Karpas-422 (cell line): Measurements from ENCODE around the gene BPGM. TPM values are rescaled to one million over a fixed set of nuclear protein-coding genes. Genes with fewer than 3 reads are reported as not detected.
"Not testable (repeated sequence)": the region's sequence is repeated elsewhere in the genome, so short reads cannot be mapped to it uniquely, and the experiment has no call there.

Experiments
- DNase-seq: peaks from one replicate; pipeline ENCODE4 v3.0.0-alpha.2; 2015
- H2AFZ ChIP-seq: fragments of 200-600 bp; sonication (generic); 2 replicates; pipeline ENCODE4 v1.6.1; 2014; ENCODE audit warnings: antibody characterized with exemption, low read length, mixed read lengths
- H3K27ac ChIP-seq: fragments of 200-600 bp; sonication (generic); 2 replicates; pipeline ENCODE4 v1.5.1; 2014; ENCODE audit warnings: mild to moderate bottlenecking, low read length, moderate library complexity
- H3K27me3 ChIP-seq: fragments of 200-600 bp; sonication (generic); 2 replicates; pipeline ENCODE4 v1.6.1; 2014; ENCODE audit warnings: low read length, mixed read lengths
- H3K36me3 ChIP-seq: fragments of 200-600 bp; sonication (generic); 2 replicates; pipeline ENCODE4 v1.6.1; 2014; ENCODE audit warnings: low read length, mixed read lengths; ENCODE audit not compliant: insufficient read depth
- H3K4me1 ChIP-seq: fragments of 200-600 bp; sonication (generic); 2 replicates; pipeline ENCODE4 v1.6.1; 2014; ENCODE audit warnings: mild to moderate bottlenecking, low read length, mixed read lengths
- H3K4me2 ChIP-seq: fragments of 200-600 bp; sonication (generic); 2 replicates; pipeline ENCODE4 v1.6.1; 2014; ENCODE audit warnings: low read length, low read depth, mild to moderate bottlenecking; ENCODE audit not compliant: poor library complexity, severe bottlenecking
- H3K4me3 ChIP-seq: fragments of 200-600 bp; sonication (generic); 2 replicates; pipeline ENCODE4 v1.5.1; 2014; ENCODE audit warnings: mild to moderate bottlenecking, antibody characterized with exemption, low read length, mixed read lengths
- H3K79me2 ChIP-seq: fragments of 200-600 bp; sonication (generic); 2 replicates; pipeline ENCODE4 v1.6.1; 2014; ENCODE audit warnings: mild to moderate bottlenecking, low read length, mixed read lengths
- H3K9ac ChIP-seq: fragments of 200-600 bp; sonication (generic); 2 replicates; pipeline ENCODE4 v1.6.0; 2014; ENCODE audit warnings: low read length
- H3K9me2 ChIP-seq: fragments of 200-600 bp; sonication (generic), shearing (Covaris generic); replicated peaks from 2 replicates; pipeline ENCODE4 v1.6.0; 2014; ENCODE audit warnings: mild to moderate bottlenecking, low read length, moderate library complexity; ENCODE audit not compliant: insufficient read depth
- H3K9me3 ChIP-seq: fragments of 300-700, 200-600 bp; sonication (generic); 2 replicates; pipeline ENCODE4 v1.6.1; 2014; ENCODE audit warnings: low read length, mixed read lengths
- H4K20me1 ChIP-seq: fragments of 200-600 bp; sonication (generic); 2 replicates; pipeline ENCODE4 v1.6.1; 2014; ENCODE audit warnings: mild to moderate bottlenecking, antibody characterized with exemption, low read length, low read depth; ENCODE audit not compliant: insufficient read depth
- total RNA-seq: library from RNA; depleted of rRNA; stranded (reverse); fragments of >200 nt; shearing (Covaris generic); gene quantifications from 2 replicates; pipeline ENCODE4 v1.2.3, GENCODE V29; 2014; ENCODE audit warnings: low replicate concordance

The BPGM gene
- total RNA-seq, 1 experiment from 2014 or later: 11.1 TPM

GRCh38 chr7:134676743-134677142 lies 30.1 kb downstream of the BPGM start:
- peaks cover 9% of the 10 kb centered on the region; the same call in 1 of the 2 replicates for H4K20me1 ChIP-seq
- H3K27ac ChIP-seq: no peak overlapping the region
- no peak overlapping the region for H3K4me3 ChIP-seq
- peaks cover 7% of the 10 kb centered on the region for H3K4me1 ChIP-seq
- H3K9ac ChIP-seq: no peak overlapping the region
- H3K79me2 ChIP-seq: no peaks in the 10 kb centered on the region
- no peak overlapping the region for H3K4me2 ChIP-seq
- H3K9me2 ChIP-seq: no peaks in the 10 kb centered on the region
- no peak overlapping the region for H2AFZ ChIP-seq
- peaks cover 5% of the 10 kb centered on the region for H3K9me3 ChIP-seq
- no peak for DNase-seq
- H3K36me3 ChIP-seq: no peaks in the 10 kb centered on the region
- no peaks in the 10 kb centered on the region for H3K27me3 ChIP-seq

GRCh38 chr7:134678115-134678514 lies 31.5 kb downstream of the BPGM start:
- Histone ChIP-seq H4K20me1 (peaks cover 9% of the 10 kb centered on the region; the same call in 1 of the 2 replicates), H3K9me3 (peaks cover 5% of the 10 kb centered on the region), H3K79me2 (no peaks in the 10 kb centered on the region), H3K27me3 (no peaks in the 10 kb centered on the region), H3K36me3 (no peaks in the 10 kb centered on the region), H2AFZ (no peak overlapping the region), H3K4me2 (no peak overlapping the region), H3K4me3 (no peak overlapping the region), H3K4me1 (peaks cover 7% of the 10 kb centered on the region), H3K9ac (no peak overlapping the region), H3K9me2 (no peaks in the 10 kb centered on the region), H3K27ac (no peak overlapping the region)
- no peak for DNase-seq

GRCh38 chr7:134679006-134679405 lies 32.4 kb downstream of the BPGM start:
- Histone ChIP-seq H3K36me3 (no peaks in the 10 kb centered on the region), H3K9me2 (no peaks in the 10 kb centered on the region), H3K79me2 (no peaks in the 10 kb centered on the region), H3K4me1 (peaks cover 7% of the 10 kb centered on the region), H3K9me3 (peaks cover 5% of the 10 kb centered on the region), H3K4me2 (no peak overlapping the region), H3K9ac (no peak overlapping the region), H4K20me1 (peaks cover 9% of the 10 kb centered on the region; the same call in 1 of the 2 replicates), H3K4me3 (no peak overlapping the region), H3K27me3 (no peaks in the 10 kb centered on the region), H2AFZ (no peak overlapping the region), H3K27ac (no peak overlapping the region)
- DNase-seq: no peak

- no peak overlapping the region for H2AFZ ChIP-seq
- H3K4me1 ChIP-seq: no peaks in the 10 kb centered on the region
- H3K27me3 ChIP-seq: no peaks in the 10 kb centered on the region
- no peaks in the 10 kb centered on the region for H3K79me2 ChIP-seq
- no peaks in the 10 kb centered on the region for H3K36me3 ChIP-seq
- no peak overlapping the region for H3K4me3 ChIP-seq
- no peak overlapping the region for H3K9ac ChIP-seq
- no peak for DNase-seq
- H3K9me3 ChIP-seq: no peaks in the 10 kb centered on the region
- no peaks in the 10 kb centered on the region for H4K20me1 ChIP-seq
- H3K27ac ChIP-seq: no peak overlapping the region
- H3K9me2 ChIP-seq: no peaks in the 10 kb centered on the region
- H3K4me2 ChIP-seq: no peak overlapping the region
These were observed 37.5 kb downstream of the BPGM start for GRCh38 chr7:134684165-134684564.

- Histone ChIP-seq H4K20me1 (no peaks in the 10 kb centered on the region), H3K4me3 (no peak overlapping the region), H3K4me2 (no peak overlapping the region), H3K9ac (no peak overlapping the region), H3K4me1 (no peaks in the 10 kb centered on the region), H3K36me3 (no peaks in the 10 kb centered on the region), H3K79me2 (no peaks in the 10 kb centered on the region), H2AFZ (no peak overlapping the region), H3K27me3 (no peaks in the 10 kb centered on the region), H3K9me3 (no peaks in the 10 kb centered on the region), H3K9me2 (no peaks in the 10 kb centered on the region), H3K27ac (no peak overlapping the region)
- no peak for DNase-seq
These were observed 38.6 kb downstream of the BPGM start for GRCh38 chr7:134685250-134685649.

- H3K4me2 ChIP-seq: no peak overlapping the region
- no peaks in the 10 kb centered on the region for H3K9me3 ChIP-seq
- no peaks in the 10 kb centered on the region for H3K9me2 ChIP-seq
- no peak overlapping the region for H2AFZ ChIP-seq
- no peak overlapping the region for H3K9ac ChIP-seq
- DNase-seq: no peak
- no peak overlapping the region for H3K27ac ChIP-seq
- no peak overlapping the region for H3K4me3 ChIP-seq
- H3K4me1 ChIP-seq: no peaks in the 10 kb centered on the region
- no peaks in the 10 kb centered on the region for H4K20me1 ChIP-seq
- H3K36me3 ChIP-seq: no peaks in the 10 kb centered on the region
- no peaks in the 10 kb centered on the region for H3K27me3 ChIP-seq
- H3K79me2 ChIP-seq: no peaks in the 10 kb centered on the region
These were observed 40.1 kb downstream of the BPGM start for GRCh38 chr7:134686786-134687185.

- H3K79me2 ChIP-seq, H4K20me1 ChIP-seq, H3K36me3 ChIP-seq, H3K4me3 ChIP-seq, H2AFZ ChIP-seq, H3K4me2 ChIP-seq, H3K27me3 ChIP-seq, H3K4me1 ChIP-seq, H3K9ac ChIP-seq, DNase-seq, H3K27ac ChIP-seq, H3K9me2 ChIP-seq, H3K9me3 ChIP-seq: not testable (repeated sequence)
These were observed 42.9 kb downstream of the BPGM start for GRCh38 chr7:134689550-134689949.

GRCh38 chr7:134690016-134690415 lies 43.4 kb downstream of the BPGM start:
- H4K20me1 ChIP-seq: no peaks in the 10 kb centered on the region
- no peaks in the 10 kb centered on the region for H3K9me3 ChIP-seq
- H3K27me3 ChIP-seq: no peaks in the 10 kb centered on the region
- H3K9me2 ChIP-seq: no peaks in the 10 kb centered on the region
- no peaks in the 10 kb centered on the region for H3K4me1 ChIP-seq
- H3K36me3 ChIP-seq: no peaks in the 10 kb centered on the region
- H2AFZ ChIP-seq: no peak overlapping the region
- no peak overlapping the region for H3K9ac ChIP-seq
- H3K27ac ChIP-seq: no peak overlapping the region
- H3K4me2 ChIP-seq: no peak overlapping the region
- no peaks in the 10 kb centered on the region for H3K79me2 ChIP-seq
- no peak for DNase-seq
- H3K4me3 ChIP-seq: no peak overlapping the region
